Measurements from ENCODE around the gene SYNDIG1. TPM values are rescaled to one million over a fixed set of nuclear protein-coding genes. Genes with fewer than 3 reads are reported as not detected.

Gene SYNDIG1
- total RNA-seq, 1 experiment from 2014 or later = 17.9 TPM

- H3K9me3 ChIP-seq (ENCODE audit: low read depth, low read length, poor library complexity, severe bottlenecking) = no peaks in the 10 kb centered on the region
- TF ChIP-seq EZH2 (IDR thresholded peaks at IDR 0.05; ENCODE audit: borderline replicate concordance, low read depth, low read length, poor library complexity, severe bottlenecking) (no peak), CTCF (conservative IDR thresholded peaks at IDR 0.05; ENCODE audit: low read depth, low read length) (no peak)
- no peaks in the 10 kb centered on the region for H3K27me3 ChIP-seq (replicated peaks; ENCODE audit: insufficient read depth, low read depth, low read length, poor library complexity)
- CTCF ChIA-PET = no interaction called here
- H3K4me1 ChIP-seq (ENCODE audit: insufficient read depth, low read length, poor library complexity, severe bottlenecking) = peaks cover 5% of the 10 kb centered on the region
- POLR2A ChIA-PET (ENCODE audit: low non-redundant PET) = no interaction called here
- H3K4me3 ChIP-seq (ENCODE audit: low read depth, low read length, poor library complexity, severe bottlenecking) = no peak overlapping the region
- no peaks in the 10 kb centered on the region for H3K36me3 ChIP-seq (ENCODE audit: insufficient read depth, low read length, poor library complexity, severe bottlenecking)
- BruUV-seq (replicated peaks) = no TSS peak
- intact Hi-C loops (cut with micrococcal nuclease; ENCODE audit: unreplicated experiment) = no loop called here
- DNase-seq (ENCODE audit: low spot score) = no peak
- no peak overlapping the region for H3K27ac ChIP-seq (ENCODE audit: low read depth, low read length, poor library complexity, severe bottlenecking)
These were observed 9.7 kb upstream of the SYNDIG1 start for GRCh38 chr20:24459733-24460132.

- no peaks in the 10 kb centered on the region for H3K36me3 ChIP-seq (ENCODE audit: insufficient read depth, low read length, poor library complexity, severe bottlenecking)
- no peak for DNase-seq (ENCODE audit: low spot score)
- no TSS peak for BruUV-seq (replicated peaks)
- no peak for TF ChIP-seq EZH2 (IDR thresholded peaks at IDR 0.05; ENCODE audit: borderline replicate concordance, low read depth, low read length, poor library complexity, severe bottlenecking)
- TF ChIP-seq CTCF (conservative IDR thresholded peaks at IDR 0.05; ENCODE audit: low read depth, low read length) = no peak
- no peaks in the 10 kb centered on the region for H3K9me3 ChIP-seq (ENCODE audit: low read depth, low read length, poor library complexity, severe bottlenecking)
- CTCF ChIA-PET = no interaction called here
- no peak overlapping the region for H3K4me3 ChIP-seq (ENCODE audit: low read depth, low read length, poor library complexity, severe bottlenecking)
- H3K27me3 ChIP-seq (replicated peaks; ENCODE audit: insufficient read depth, low read depth, low read length, poor library complexity) = no peaks in the 10 kb centered on the region
- POLR2A ChIA-PET (ENCODE audit: low non-redundant PET) = no interaction called here
- H3K27ac ChIP-seq (ENCODE audit: low read depth, low read length, poor library complexity, severe bottlenecking) = no peak overlapping the region
- peaks cover 5% of the 10 kb centered on the region for H3K4me1 ChIP-seq (ENCODE audit: insufficient read depth, low read length, poor library complexity, severe bottlenecking)
- intact Hi-C loops (cut with micrococcal nuclease; ENCODE audit: unreplicated experiment) = no loop called here
These were observed 8.7 kb upstream of the SYNDIG1 start for GRCh38 chr20:24460712-24461111.

- TF ChIP-seq CTCF (conservative IDR thresholded peaks at IDR 0.05; ENCODE audit: low read depth, low read length) (no peak), EZH2 (IDR thresholded peaks at IDR 0.05; ENCODE audit: borderline replicate concordance, low read depth, low read length, poor library complexity, severe bottlenecking) (no peak)
- H3K9me3 ChIP-seq (ENCODE audit: low read depth, low read length, poor library complexity, severe bottlenecking) = no peaks in the 10 kb centered on the region
- no peaks in the 10 kb centered on the region for H3K27me3 ChIP-seq (replicated peaks; ENCODE audit: insufficient read depth, low read depth, low read length, poor library complexity)
- intact Hi-C loops (cut with micrococcal nuclease; ENCODE audit: unreplicated experiment) = no loop called here
- CTCF ChIA-PET = no interaction called here
- H3K27ac ChIP-seq (ENCODE audit: low read depth, low read length, poor library complexity, severe bottlenecking) = no peak overlapping the region
- peaks cover 5% of the 10 kb centered on the region for H3K4me1 ChIP-seq (ENCODE audit: insufficient read depth, low read length, poor library complexity, severe bottlenecking)
- DNase-seq (ENCODE audit: low spot score) = no peak
- H3K4me3 ChIP-seq (ENCODE audit: low read depth, low read length, poor library complexity, severe bottlenecking) = no peak overlapping the region
- no peaks in the 10 kb centered on the region for H3K36me3 ChIP-seq (ENCODE audit: insufficient read depth, low read length, poor library complexity, severe bottlenecking)
- POLR2A ChIA-PET (ENCODE audit: low non-redundant PET) = no interaction called here
- BruUV-seq (replicated peaks) = no TSS peak
These were observed 7.6 kb upstream of the SYNDIG1 start for GRCh38 chr20:24461848-24462247.

Data from A673 (cell line).